Caco-2 (cell line): Measurements from ENCODE around the gene FBXO48. TPM values are rescaled to one million over a fixed set of nuclear protein-coding genes. Genes with fewer than 3 reads are reported as not detected.
"Not testable (repeated sequence)": the region's sequence is repeated elsewhere in the genome, so short reads cannot be mapped to it uniquely, and the experiment has no call there.

ENCODE experiments used
- BruUV-seq: library from RNA; stranded (reverse); fragments of 400-500 nt; replicated peaks from 2 replicates; lab custom pipeline; 2021; lab: Mats Ljungman, UMichigan
- CTCF ChIA-PET: fragments of 300-600 bp; sonication (Branson Sonifier 250); formaldehyde crosslinking; loops from one replicate; lab custom pipeline; 2022; ENCODE audit warnings: antibody characterized with exemption; lab: Charles Lee
- POLR2A ChIA-PET: fragments of 300-600 bp; sonication (Branson Sonifier 250); formaldehyde crosslinking; loops from one replicate; lab custom pipeline; 2022; ENCODE audit warnings: antibody characterized with exemption; lab: Charles Lee
- DNase-seq, 2 experiments: peaks; one replicate each; pipeline versions ENCODE4 v3.0.0 to v3.0.0-alpha.2; 2020 to 2022
- H3K27me3 ChIP-seq: replicated peaks from 2 replicates; pipeline ENCODE4 v1.6.0; 2011; ENCODE audit warnings: low read length; ENCODE audit not compliant: control insufficient read depth, insufficient read depth
- H3K36me3 ChIP-seq: 2 replicates; pipeline ENCODE4 v1.5.1; 2011; ENCODE audit warnings: low read length; ENCODE audit not compliant: control insufficient read depth, insufficient read depth
- H3K4me1 ChIP-seq: fragments of 250-450 bp; sonication (Bioruptor Pico); 2 replicates; pipeline ENCODE4 v1.5.1; 2020; ENCODE audit warnings: mild to moderate bottlenecking
- H3K4me3 ChIP-seq: 2 replicates; pipeline ENCODE4 v1.5.1; 2011; ENCODE audit warnings: low read depth, mild to moderate bottlenecking, control low read depth, low read length
- H3K9me3 ChIP-seq: fragments of 250-450 bp; sonication (Bioruptor Pico); 2 replicates; pipeline ENCODE4 v1.5.1; 2020; ENCODE audit warnings: mild to moderate bottlenecking, moderate library complexity
- H3K27ac Mint-ChIP-seq: one replicate; pipeline ENCODE4 v1.8.0; 2022; ENCODE audit warnings: mixed read lengths; ENCODE audit not compliant: unreplicated experiment
- H3K27me3 Mint-ChIP-seq: one replicate; pipeline ENCODE4 v1.8.0; 2022; ENCODE audit warnings: mixed read lengths; ENCODE audit not compliant: insufficient read depth, unreplicated experiment
- H3K36me3 Mint-ChIP-seq: one replicate; pipeline ENCODE4 v1.8.0; 2022; ENCODE audit warnings: mild to moderate bottlenecking, mixed read lengths; ENCODE audit not compliant: insufficient read depth, unreplicated experiment
- H3K4me1 Mint-ChIP-seq: one replicate; pipeline ENCODE4 v1.8.0; 2022; ENCODE audit warnings: low read depth, mixed read lengths; ENCODE audit not compliant: unreplicated experiment
- H3K4me3 Mint-ChIP-seq: one replicate; pipeline ENCODE4 v1.8.0; 2022; ENCODE audit warnings: mild to moderate bottlenecking, moderate library complexity, mixed read lengths; ENCODE audit not compliant: unreplicated experiment
- H3K9me3 Mint-ChIP-seq: one replicate; pipeline ENCODE4 v1.8.0; 2022; ENCODE audit warnings: mixed read lengths; ENCODE audit not compliant: unreplicated experiment
- intact Hi-C: fragments of 100-400 bp; cut with micrococcal nuclease; formaldehyde crosslinking; loops from one replicate; pipeline ENCODE4 v1.10.0; 2022; ENCODE audit not compliant: unreplicated experiment
- total RNA-seq: library from RNA; stranded (reverse); gene quantifications from 2 replicates; pipeline ENCODE4 v1.2.3, GENCODE V29; 2022
- TF ChIP-seq, protein P1 (sequence below), 2 experiments: fragments of 200-600 bp in 1 of 2; IDR thresholded peaks; 1 replicate in 1 of 2; 2 replicates in 1 of 2; pipeline versions ENCODE4 v1.5.1 to v1.8.0; 2011 to 2022; ENCODE audit warnings: antibody characterized with exemption in 1 of 2, control low read depth in 1 of 2, inconsistent platforms in 1 of 2, low read depth in 1 of 2, low read length in 1 of 2, mild to moderate bottlenecking in 1 of 2, moderate library complexity in 1 of 2; ENCODE audit not compliant: insufficient read depth in 1 of 2, severe bottlenecking in 1 of 2, unreplicated experiment in 1 of 2

Gene FBXO48
- total RNA-seq, 1 experiment from 2014 or later = 1.2 TPM

- no peak overlapping the region for H3K4me3 Mint-ChIP-seq
- H3K4me1 ChIP-seq = no peaks in the 10 kb centered on the region
- H3K9me3 ChIP-seq = no peaks in the 10 kb centered on the region
- POLR2A ChIA-PET = no interaction called here
- no peaks in the 10 kb centered on the region for H3K36me3 Mint-ChIP-seq
- no TSS peak for BruUV-seq
- H3K27me3 Mint-ChIP-seq = peaks cover 3% of the 10 kb centered on the region
- H3K27ac Mint-ChIP-seq = no peak overlapping the region
- CTCF ChIA-PET = no interaction called here
- DNase-seq = no peak
- H3K36me3 ChIP-seq = no peaks in the 10 kb centered on the region
- H3K4me3 ChIP-seq = no peak overlapping the region
- H3K27me3 ChIP-seq = no peaks in the 10 kb centered on the region
- TF ChIP-seq, protein P1, sequence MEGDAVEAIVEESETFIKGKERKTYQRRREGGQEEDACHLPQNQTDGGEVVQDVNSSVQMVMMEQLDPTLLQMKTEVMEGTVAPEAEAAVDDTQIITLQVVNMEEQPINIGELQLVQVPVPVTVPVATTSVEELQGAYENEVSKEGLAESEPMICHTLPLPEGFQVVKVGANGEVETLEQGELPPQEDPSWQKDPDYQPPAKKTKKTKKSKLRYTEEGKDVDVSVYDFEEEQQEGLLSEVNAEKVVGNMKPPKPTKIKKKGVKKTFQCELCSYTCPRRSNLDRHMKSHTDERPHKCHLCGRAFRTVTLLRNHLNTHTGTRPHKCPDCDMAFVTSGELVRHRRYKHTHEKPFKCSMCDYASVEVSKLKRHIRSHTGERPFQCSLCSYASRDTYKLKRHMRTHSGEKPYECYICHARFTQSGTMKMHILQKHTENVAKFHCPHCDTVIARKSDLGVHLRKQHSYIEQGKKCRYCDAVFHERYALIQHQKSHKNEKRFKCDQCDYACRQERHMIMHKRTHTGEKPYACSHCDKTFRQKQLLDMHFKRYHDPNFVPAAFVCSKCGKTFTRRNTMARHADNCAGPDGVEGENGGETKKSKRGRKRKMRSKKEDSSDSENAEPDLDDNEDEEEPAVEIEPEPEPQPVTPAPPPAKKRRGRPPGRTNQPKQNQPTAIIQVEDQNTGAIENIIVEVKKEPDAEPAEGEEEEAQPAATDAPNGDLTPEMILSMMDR (IDR thresholded peaks at IDR 0.05; ENCODE audit: insufficient read depth in 1 of 2, low read depth in 1 of 2, low read length in 1 of 2, severe bottlenecking in 1 of 2, unreplicated experiment in 1 of 2) = no peak
- H3K4me1 Mint-ChIP-seq = no peaks in the 10 kb centered on the region
- no peaks in the 10 kb centered on the region for H3K9me3 Mint-ChIP-seq
- intact Hi-C loops = no loop called here
Observed at GRCh38 chr2:68447118-68447517, 20.0 kb downstream of the FBXO48 start.

DNA sequence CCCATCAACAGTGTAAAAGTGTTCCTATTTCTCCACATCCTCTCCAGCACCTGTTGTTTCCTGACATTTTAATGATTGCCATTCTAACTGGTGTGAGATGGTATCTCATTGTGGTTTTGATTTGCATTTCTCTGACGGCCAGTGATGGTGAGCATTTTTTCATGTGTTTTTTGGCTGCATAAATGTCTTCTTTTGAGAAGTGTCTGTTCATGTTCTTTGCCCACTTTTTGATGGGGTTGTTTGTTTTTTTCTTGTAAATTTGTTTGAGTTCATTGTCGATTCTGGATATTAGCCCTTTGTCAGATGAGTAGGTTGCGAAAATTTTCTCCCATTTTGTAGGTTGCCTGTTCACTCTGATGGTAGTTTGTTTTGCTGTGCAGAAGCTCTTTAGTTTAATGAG is 20.7 kb downstream of the FBXO48 start:
- H3K9me3 Mint-ChIP-seq, DNase-seq, CTCF ChIA-PET: not testable (repeated sequence)

GRCh38 chr2:68441994-68442322 is 25.1 kb downstream of the FBXO48 start:
- POLR2A ChIA-PET = no interaction called here
- CTCF ChIA-PET = interaction anchor here (1.0 to 1.5 kb wide), 6 partner anchors 24 to 320 kb away, joined by 3 to 5 read pairs (median 4); partner anchors contain the start of gene FBXO48
- H3K4me3 Mint-ChIP-seq = no peak overlapping the region

More for the DNA sequence above, 20.7 kb downstream of the FBXO48 start:
- H3K9me3 ChIP-seq, intact Hi-C loops, H3K27me3 Mint-ChIP-seq, H3K27me3 ChIP-seq, H3K4me3 ChIP-seq, H3K36me3 Mint-ChIP-seq, BruUV-seq, H3K4me1 ChIP-seq, H3K27ac Mint-ChIP-seq, POLR2A ChIA-PET, H3K4me3 Mint-ChIP-seq, H3K36me3 ChIP-seq, H3K4me1 Mint-ChIP-seq: not testable (repeated sequence)

More at GRCh38 chr2:68441994-68442322, 25.1 kb downstream of the FBXO48 start:
- Mint-ChIP-seq H3K27me3 (peaks cover 3% of the 10 kb centered on the region), H3K27ac (no peak overlapping the region), H3K4me1 (peaks cover 11% of the 10 kb centered on the region), H3K9me3 (no peaks in the 10 kb centered on the region), H3K36me3 (no peaks in the 10 kb centered on the region)
- Histone ChIP-seq H3K36me3 (no peaks in the 10 kb centered on the region), H3K9me3 (no peaks in the 10 kb centered on the region), H3K4me3 (no peak overlapping the region), H3K4me1 (peaks cover 16% of the 10 kb centered on the region), H3K27me3 (no peaks in the 10 kb centered on the region)
- DNase-seq = no peak
- intact Hi-C loops = loop anchor here (1.0 to 5.0 kb wide), 3 partner anchors 80 to 320 kb away; no protein-coding TSS in a partner anchor
- no TSS peak for BruUV-seq
- TF ChIP-seq, protein P1 (IDR thresholded peaks at IDR 0.05; ENCODE audit: insufficient read depth in 1 of 2, low read depth in 1 of 2, low read length in 1 of 2, severe bottlenecking in 1 of 2, unreplicated experiment in 1 of 2) = no peak
